ENCODE measurements around the gene DPP6.
"Not testable (repeated sequence)": the region's sequence is repeated elsewhere in the genome, so short reads cannot be mapped to it uniquely, and the experiment has no call there.

The DPP6 gene

GRCh38 chr7:154929006-154929726 is 877.0 kb downstream of the DPP6 start:
- DNase-seq (ENCODE audit: low read depth, low spot score) = no peak
- H3K4me3 ChIP-seq (ENCODE audit: low read length) = peak overlapping the region; percentile 73

- no peak overlapping the region for H3K4me3 ChIP-seq (ENCODE audit: low read length)
- DNase-seq (ENCODE audit: low read depth, low spot score) = no peak
Observed at GRCh38 chr7:154931906-154932305, 879.7 kb downstream of the DPP6 start.

GRCh38 chr7:154934353-154934952 is 882.3 kb downstream of the DPP6 start:
- not testable (repeated sequence) for DNase-seq (ENCODE audit: low read depth, low spot score); H3K4me3 ChIP-seq (ENCODE audit: low read length)

DNA sequence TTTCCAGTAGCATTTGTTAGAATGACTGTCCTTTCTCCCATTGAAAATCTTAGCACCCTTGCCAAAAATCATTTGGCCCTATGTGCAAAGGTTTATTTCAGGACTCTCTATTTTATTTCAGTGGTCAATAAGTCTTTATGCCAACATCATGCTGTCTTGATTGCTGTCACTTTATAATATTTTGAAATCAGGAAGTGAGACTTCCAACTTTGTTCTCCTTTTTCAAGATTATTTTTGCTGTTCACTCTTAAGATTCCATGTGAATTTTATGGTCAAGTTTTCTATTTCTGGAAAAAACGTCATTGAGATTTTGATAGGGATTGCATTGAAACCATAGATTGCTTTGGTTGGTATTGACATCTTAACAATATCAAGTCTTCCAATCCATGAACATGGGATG is 885.6 kb downstream of the DPP6 start:
- no peak overlapping the region for H3K4me3 ChIP-seq (ENCODE audit: low read length)
- DNase-seq (ENCODE audit: low read depth, low spot score) = no peak

DNA sequence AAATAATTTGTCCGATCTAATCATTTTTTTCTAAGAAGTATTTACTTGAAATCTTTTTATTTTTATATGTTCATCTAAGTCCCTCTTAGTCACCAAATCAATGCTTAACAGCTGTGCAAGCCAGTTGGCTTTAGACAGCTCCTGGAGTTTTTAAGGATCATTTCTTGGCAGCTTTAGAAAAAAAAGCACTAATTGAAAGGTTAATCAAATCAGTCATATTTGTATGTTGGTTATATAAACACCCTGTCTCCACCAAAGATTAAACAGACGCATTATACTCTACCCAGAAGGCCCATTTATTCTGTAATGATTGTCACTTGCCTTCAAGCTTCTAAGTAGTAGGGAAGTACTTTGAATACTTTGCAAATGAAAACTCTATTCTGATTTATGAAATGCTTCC is 890.5 kb downstream of the DPP6 start:
- no peak overlapping the region for H3K4me3 ChIP-seq (ENCODE audit: low read length)
- DNase-seq (ENCODE audit: low read depth, low spot score) = no peak

Measured in Jurkat, Clone E6-1 (cell line).